ENCODE measurements around the gene GDE1. TPM values are rescaled to one million over a fixed set of nuclear protein-coding genes. Genes with fewer than 3 reads are reported as not detected.

Gene GDE1
- polyA plus RNA-seq, 1 experiment: 100 TPM

- no peak for DNase-seq (ENCODE audit: low read depth, low spot score)
- Histone ChIP-seq H3K9me3 (ENCODE audit: control insufficient read depth, insufficient read depth, low read length) (no peaks in the 10 kb centered on the region; the same call in 1 of the 2 replicates), H3K27me3 (ENCODE audit: control insufficient read depth, insufficient read depth, low read length) (no peaks in the 10 kb centered on the region), H3K27ac (ENCODE audit: low read depth, low read length) (no peak overlapping the region), H3K4me3 (ENCODE audit: low read depth, low read length) (no peak overlapping the region)
- TF ChIP-seq CTCF (IDR thresholded peaks at IDR 0.05; ENCODE audit: low read depth, low read length): no peak
- ChIA-PET POLR2A (no interaction called here), CTCF (interaction anchor here (3.0 kb wide), 1 partner anchor 20 kb away, joined by 20 read pairs; no protein-coding TSS in a partner anchor)
Measured at GRCh38 chr16:19522760-19523159, 862 bp upstream of the GDE1 start.

- DNase-seq (ENCODE audit: low read depth, low spot score): no peak
- no peak overlapping the region for H3K27ac ChIP-seq (ENCODE audit: low read depth, low read length)
- H3K27me3 ChIP-seq (ENCODE audit: control insufficient read depth, insufficient read depth, low read length): no peaks in the 10 kb centered on the region
- ChIA-PET CTCF (interaction anchor here (3.0 kb wide), 1 partner anchor 20 kb away, joined by 20 read pairs; no protein-coding TSS in a partner anchor), POLR2A (interaction anchor here (1.4 kb wide), 1 partner anchor 33 kb away, joined by 5 read pairs; the partner anchor contains the start of gene VPS35L)
- no peak for TF ChIP-seq CTCF (IDR thresholded peaks at IDR 0.05; ENCODE audit: low read depth, low read length)
- H3K9me3 ChIP-seq (ENCODE audit: control insufficient read depth, insufficient read depth, low read length): no peaks in the 10 kb centered on the region; the same call in 1 of the 2 replicates
- no peak overlapping the region for H3K4me3 ChIP-seq (ENCODE audit: low read depth, low read length)
Measured at GRCh38 chr16:19522397-19522732, 467 bp upstream of the GDE1 start.

GRCh38 chr16:19520861-19521331 is 1.0 kb downstream of the GDE1 start:
- DNase-seq (ENCODE audit: low read depth, low spot score): no peak
- ChIA-PET POLR2A (interaction anchor here (0.7 to 1.4 kb wide), 2 partner anchors 34 to 407 kb away, joined by 4 to 5 read pairs; partner anchors contain the start of gene VPS35L), CTCF (interaction anchor here (0.6 to 3.0 kb wide), 2 partner anchors 10 to 18 kb away, joined by 3 to 20 read pairs; no protein-coding TSS in a partner anchor)
- Histone ChIP-seq H3K27ac (ENCODE audit: low read depth, low read length) (peak overlapping the region; percentile 84), H3K9me3 (ENCODE audit: control insufficient read depth, insufficient read depth, low read length) (no peaks in the 10 kb centered on the region; the same call in 1 of the 2 replicates), H3K27me3 (ENCODE audit: control insufficient read depth, insufficient read depth, low read length) (no peaks in the 10 kb centered on the region), H3K4me3 (ENCODE audit: low read depth, low read length) (peak overlapping the region; percentile 88)
- TF ChIP-seq CTCF (IDR thresholded peaks at IDR 0.05; ENCODE audit: low read depth, low read length): no peak

- CTCF ChIA-PET: no interaction called here
- DNase-seq (ENCODE audit: low read depth, low spot score): no peak
- Histone ChIP-seq H3K4me3 (ENCODE audit: low read depth, low read length) (no peak overlapping the region), H3K9me3 (ENCODE audit: control insufficient read depth, insufficient read depth, low read length) (no peaks in the 10 kb centered on the region; the same call in 1 of the 2 replicates), H3K27me3 (ENCODE audit: control insufficient read depth, insufficient read depth, low read length) (no peaks in the 10 kb centered on the region), H3K27ac (ENCODE audit: low read depth, low read length) (no peak overlapping the region)
- POLR2A ChIA-PET: no interaction called here
- TF ChIP-seq CTCF (IDR thresholded peaks at IDR 0.05; ENCODE audit: low read depth, low read length): no peak
Measured at GRCh38 chr16:19518388-19518787, 3.5 kb downstream of the GDE1 start.

GRCh38 chr16:19517424-19518089 is 4.3 kb downstream of the GDE1 start:
- ChIA-PET CTCF (interaction anchor here (1.2 to 7.8 kb wide), 2 partner anchors 15 to 432 kb away, joined by 3 to 70 read pairs; no protein-coding TSS in a partner anchor), POLR2A (interaction anchor here (0.7 kb wide), 1 partner anchor 290 kb away, joined by 5 read pairs; no protein-coding TSS in a partner anchor)
- DNase-seq (ENCODE audit: low read depth, low spot score): no peak
- Histone ChIP-seq H3K4me3 (ENCODE audit: low read depth, low read length) (no peak overlapping the region), H3K27me3 (ENCODE audit: control insufficient read depth, insufficient read depth, low read length) (no peaks in the 10 kb centered on the region), H3K9me3 (ENCODE audit: control insufficient read depth, insufficient read depth, low read length) (no peaks in the 10 kb centered on the region; the same call in 1 of the 2 replicates), H3K27ac (ENCODE audit: low read depth, low read length) (no peak overlapping the region)
- TF ChIP-seq CTCF (IDR thresholded peaks at IDR 0.05; ENCODE audit: low read depth, low read length): no peak

All from AG04450 (cell line).